IMR-90 (cell line): ENCODE data around the gene MAGI2. TPM values are rescaled to one million over a fixed set of nuclear protein-coding genes. Genes with fewer than 3 reads are reported as not detected.

ENCODE experiments used
- ATAC-seq: fragments of 200-7000 bp; cut with Tn5 transposase; 2 replicates; pipeline ENCODE4 v1.9.1; 2020; ENCODE audit warnings: low read depth, mild to moderate bottlenecking, moderate library complexity
- BruUV-seq: library from RNA; stranded (reverse); fragments of 400-500 nt; replicated peaks from 2 replicates; lab custom pipeline; 2021; lab: Mats Ljungman, UMichigan
- CTCF ChIA-PET: fragments of 300-600 bp; formaldehyde crosslinking; extraction: SDS; loops from one replicate; lab custom pipeline; 2021; ENCODE audit warnings: antibody characterized with exemption; lab: Yijun Ruan, JAX
- POLR2A ChIA-PET: fragments of 300-600 bp; sonication (Branson Sonifier 250); formaldehyde crosslinking; loops from one replicate; lab custom pipeline; 2022; ENCODE audit warnings: antibody characterized with exemption; ENCODE audit not compliant: unreplicated experiment; lab: Charles Lee
- DNase-seq: peaks from one replicate; pipeline ENCODE4 v3.0.0; 2013
- H2AFZ ChIP-seq: replicated peaks from 2 replicates; pipeline ENCODE3; 2013; ENCODE audit warnings: low read length, mild to moderate bottlenecking; ENCODE audit not compliant: poor library complexity
- H2AK5ac ChIP-seq: 2 replicates; pipeline ENCODE4 v1.6.1; 2013; ENCODE audit warnings: low read depth, low read length, inconsistent platforms
- H2AK9ac ChIP-seq: replicated peaks from 2 replicates; pipeline ENCODE3; 2013; ENCODE audit warnings: mild to moderate bottlenecking, low read depth, low read length, moderate library complexity; ENCODE audit not compliant: poor library complexity
- H2BK120ac ChIP-seq: 2 replicates; pipeline ENCODE4 v1.6.1; 2013; ENCODE audit warnings: low read depth, low read length, inconsistent platforms
- H2BK15ac ChIP-seq: 3 replicates; pipeline ENCODE4 v1.6.1; 2013; ENCODE audit warnings: low read depth, low read length, inconsistent platforms
- H2BK20ac ChIP-seq: 2 replicates; pipeline ENCODE4 v1.6.1; 2013; ENCODE audit warnings: low read depth, mild to moderate bottlenecking, inconsistent platforms, low read length, moderate library complexity
- H2BK5ac ChIP-seq: 2 replicates; pipeline ENCODE4 v1.6.1; 2013; ENCODE audit warnings: mild to moderate bottlenecking, low read depth, low read length, inconsistent platforms; ENCODE audit not compliant: poor library complexity, severe bottlenecking
- H3K14ac ChIP-seq: replicated peaks from 2 replicates; pipeline ENCODE4 v1.6.1; 2013; ENCODE audit warnings: low read depth, low read length, inconsistent platforms
- H3K18ac ChIP-seq: 2 replicates; pipeline ENCODE4 v1.6.1; 2013; ENCODE audit warnings: low read depth, low read length, control low read depth
- H3K23ac ChIP-seq: 2 replicates; pipeline ENCODE4 v1.6.1; 2013; ENCODE audit warnings: low read depth, low read length, inconsistent platforms
- H3K27ac ChIP-seq: 2 replicates; pipeline ENCODE4 v1.5.1; 2013; ENCODE audit warnings: mild to moderate bottlenecking, control low read depth, low read length; ENCODE audit not compliant: insufficient read depth
- H3K27me3 ChIP-seq: 2 replicates; pipeline ENCODE4 v1.6.1; 2013; ENCODE audit warnings: low read length; ENCODE audit not compliant: control insufficient read depth, insufficient read depth
- H3K36me3 ChIP-seq: 2 replicates; pipeline ENCODE4 v1.6.1; 2013; ENCODE audit warnings: low read length, mixed read lengths; ENCODE audit not compliant: control insufficient read depth, insufficient read depth
- H3K4ac ChIP-seq: 2 replicates; pipeline ENCODE4 v1.6.1; 2013; ENCODE audit warnings: low read depth, low read length, inconsistent platforms
- H3K4me1 ChIP-seq: 2 replicates; pipeline ENCODE4 v1.6.1; 2013; ENCODE audit warnings: low read length, mixed read lengths; ENCODE audit not compliant: control insufficient read depth, insufficient read depth
- H3K4me2 ChIP-seq: 2 replicates; pipeline ENCODE4 v1.6.1; 2013; ENCODE audit warnings: low read depth, mild to moderate bottlenecking, control low read depth, low read length, moderate library complexity
- H3K4me3 ChIP-seq: 2 replicates; pipeline ENCODE4 v1.5.1; 2013; ENCODE audit warnings: low read depth, mild to moderate bottlenecking, control low read depth, low read length, moderate library complexity; ENCODE audit not compliant: insufficient read depth
- H3K56ac ChIP-seq: 2 replicates; pipeline ENCODE4 v1.6.1; 2013; ENCODE audit warnings: low read length, inconsistent platforms; ENCODE audit not compliant: insufficient read depth; ENCODE audit errors: extremely low read depth
- H3K79me1 ChIP-seq, 2 experiments: 2 replicates each; pipeline ENCODE4 v1.6.1; 2013; ENCODE audit warnings: low read length in 2 of 2, inconsistent platforms in 1 of 2, low read depth in 1 of 2
- H3K9ac ChIP-seq: 2 replicates; pipeline ENCODE4 v1.6.1; 2013; ENCODE audit warnings: low read depth, low read length, control low read depth
- H3K9me1 ChIP-seq: 2 replicates; pipeline ENCODE4 v1.6.1; 2013; ENCODE audit warnings: low read length, inconsistent platforms; ENCODE audit not compliant: insufficient read depth
- H3K9me3 ChIP-seq: 2 replicates; pipeline ENCODE4 v1.6.1; 2013; ENCODE audit warnings: low read length; ENCODE audit not compliant: control insufficient read depth, insufficient read depth
- H4K20me1 ChIP-seq: 2 replicates; pipeline ENCODE4 v1.6.1; 2013; ENCODE audit warnings: low read length, inconsistent platforms; ENCODE audit not compliant: insufficient read depth
- H4K5ac ChIP-seq: 2 replicates; pipeline ENCODE4 v1.6.1; 2013; ENCODE audit warnings: mild to moderate bottlenecking, low read depth, low read length, control low read depth
- H4K8ac ChIP-seq, 2 experiments: 2 replicates each; pipeline ENCODE4 v1.6.1; 2013; ENCODE audit warnings: low read depth in 2 of 2, low read length in 2 of 2, control low read depth in 1 of 2, inconsistent platforms in 1 of 2
- H4K91ac ChIP-seq: 2 replicates; pipeline ENCODE4 v1.6.1; 2013; ENCODE audit warnings: low read depth, low read length, inconsistent platforms; ENCODE audit not compliant: insufficient read depth
- MAFK ChIP-seq: IDR thresholded peaks from 2 replicates; pipeline ENCODE4 v1.6.1; 2012; ENCODE audit warnings: low read depth, low read length, improper control_type of control experiment
- POLR2A ChIP-seq: IDR thresholded peaks from 2 replicates; pipeline ENCODE4 v1.6.1; 2012; ENCODE audit warnings: mild to moderate bottlenecking, low read depth, low read length
- RAD21 ChIP-seq: IDR thresholded peaks from 2 replicates; pipeline ENCODE4 v1.6.1; 2012; ENCODE audit warnings: low read length, improper control_type of control experiment
- whole genome bisulfite sequencing, 2 experiments: methylation state at CpG; one replicate each; pipeline versions ENCODE4 v1.1.5 to v1.1.7; 2013; ENCODE audit warnings: missing lambda C conversion rate in 2 of 2; ENCODE audit not compliant: insufficient read length in 1 of 2; ENCODE audit errors: extremely low coverage in 2 of 2; 5-methylcytosine and 5-hydroxymethylcytosine counted together
- dilution Hi-C: fragments of 300-500 bp; cut with HindIII; formaldehyde crosslinking; loops from one replicate; pipeline ENCODE4 v1.14.3; 2018; ENCODE audit warnings: low sequenced_read_pairs; ENCODE audit not compliant: unreplicated experiment
- in situ Hi-C: fragments of 300-500 bp; cut with MboI; formaldehyde crosslinking; loops from 3 replicates; pipeline ENCODE4 v1.14.3; 2019; ENCODE audit warnings: low sequenced_read_pairs, inconsistent platforms, mixed read lengths
- intact Hi-C: fragments of 100-400 bp; cut with micrococcal nuclease; formaldehyde crosslinking; loops from 2 replicates; pipeline ENCODE4 v1.10.0; 2022
- polyA plus RNA-seq, 3 experiments: library from polyadenylated mRNA; depleted of rRNA; stranded (reverse); fragments of >200 nt; gene quantifications; 2 replicates each; pipeline ENCODE4 v1.2.3, GENCODE V29; 2012; ENCODE audit warnings: low replicate concordance in 1 of 3
- total RNA-seq: library from RNA; depleted of rRNA; stranded (reverse); fragments of >200 nt; gene quantifications from 2 replicates; pipeline ENCODE4 v1.2.3, GENCODE V29; 2012

Gene MAGI2
- total and polyA plus RNA-seq, 2 of the 4 experiments (the other 2 are of a cell fraction) = 2.5 to 17.9 TPM

DNA sequence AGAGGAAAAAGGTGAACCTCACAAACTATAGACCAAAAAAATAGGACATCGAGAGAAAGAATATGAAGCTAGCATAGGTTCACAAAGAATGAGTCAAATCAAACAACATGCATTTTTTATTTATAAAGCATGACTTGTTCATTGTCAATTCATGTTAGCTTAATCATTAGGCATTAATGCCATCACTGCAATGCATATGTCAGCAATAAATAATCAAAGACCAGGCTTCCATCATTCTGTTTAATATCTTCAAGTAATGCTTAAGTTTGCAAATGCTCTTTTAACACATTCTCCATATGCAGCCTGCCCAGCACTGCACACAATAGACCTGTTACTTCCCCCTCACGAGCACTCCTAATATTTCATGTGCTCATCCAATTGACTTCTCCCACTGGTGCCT lies 8.9 kb upstream of the MAGI2 start:
- POLR2A ChIA-PET = no interaction called here
- intact Hi-C loops = no loop called here

More for the DNA sequence above, 8.9 kb upstream of the MAGI2 start:
- Histone ChIP-seq H4K8ac (no peak overlapping the region), H2BK20ac (no peak overlapping the region), H3K23ac (no peak overlapping the region), H2AK9ac (no peak overlapping the region), H3K4me2 (no peak overlapping the region), H3K18ac (no peak overlapping the region), H3K9ac (no peak overlapping the region), H2BK5ac (no peak overlapping the region), H3K27me3 (no peaks in the 10 kb centered on the region), H4K91ac (no peak overlapping the region), H3K9me1 (peaks cover 6% of the 10 kb centered on the region), H3K14ac (0 out of 2 replicates have a peak overlapping the region, but pooled peaks have one; percentile 29), H4K20me1 (peaks cover 4% of the 10 kb centered on the region; the same call in 1 of the 2 replicates), H3K4ac (no peak overlapping the region), H3K4me1 (peaks cover 6% of the 10 kb centered on the region), H3K27ac (no peak overlapping the region), H3K9me3 (no peaks in the 10 kb centered on the region), H2BK15ac (no peak overlapping the region), H4K5ac (no peak overlapping the region), H3K56ac (no peak overlapping the region), H2AK5ac (no peak overlapping the region), H3K79me1 (peaks cover 20 to 49% of the 10 kb centered on the region in 2 experiments), H3K36me3 (peaks cover 11% of the 10 kb centered on the region), H2AFZ (no peak overlapping the region), H2BK120ac (no peak overlapping the region), H3K4me3 (no peak overlapping the region)
- TF ChIP-seq MAFK (peak; percentile 80), RAD21 (no peak), POLR2A (no peak)
- no TSS peak for BruUV-seq
- dilution Hi-C loops (no loop called here), in situ Hi-C loops (loop anchor here (25.0 kb wide), 1 partner anchor 575 kb away; no protein-coding TSS in a partner anchor)
- no peak for DNase-seq
- WGBS, 2 experiments = 67% methylated on average over 1 of the region's 2 CpGs; no CpG with 5 or more reads in 1 of the 2 experiments
- ATAC-seq = no peak
- CTCF ChIA-PET = no interaction called here
